SKM-1 (cell line): ENCODE results near the gene HS6ST2.

ENCODE experiments used
- DNase-seq: peaks from one replicate; lab custom pipeline; 2025; ENCODE audit not compliant: unreplicated experiment; lab: John Stamatoyannopoulos, UW

The HS6ST2 gene

DNA sequence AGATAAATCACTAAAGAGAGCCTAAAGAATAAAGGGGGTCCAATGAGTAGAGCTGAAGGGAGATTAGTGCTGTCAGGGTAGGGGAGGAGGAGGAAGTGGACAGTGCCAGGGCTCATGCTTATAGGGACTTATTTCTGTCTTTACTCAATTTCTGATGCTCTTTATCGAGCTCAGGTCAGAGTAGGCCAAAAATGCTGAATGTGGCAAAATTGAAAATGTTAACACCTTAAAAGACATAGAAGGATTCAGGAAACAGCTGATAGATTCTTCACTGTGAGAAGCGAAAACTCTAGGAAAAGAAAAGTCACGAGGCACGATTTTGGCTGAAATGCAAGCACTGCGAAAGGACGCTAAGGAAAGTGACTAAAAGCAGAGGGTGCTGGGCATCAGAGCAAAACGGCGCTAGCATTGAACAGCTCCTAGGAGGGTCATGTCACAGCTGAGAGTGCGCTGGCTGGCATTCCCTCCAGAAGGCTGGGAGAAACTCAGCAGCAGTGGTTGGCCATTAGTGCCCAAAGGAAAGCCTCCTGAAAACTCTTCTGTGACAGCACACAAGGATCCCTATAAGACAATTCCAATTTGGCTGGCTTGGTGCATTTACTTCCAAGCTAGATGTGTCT, 150.9 kb downstream of the HS6ST2 start:
- no peak for DNase-seq

DNA sequence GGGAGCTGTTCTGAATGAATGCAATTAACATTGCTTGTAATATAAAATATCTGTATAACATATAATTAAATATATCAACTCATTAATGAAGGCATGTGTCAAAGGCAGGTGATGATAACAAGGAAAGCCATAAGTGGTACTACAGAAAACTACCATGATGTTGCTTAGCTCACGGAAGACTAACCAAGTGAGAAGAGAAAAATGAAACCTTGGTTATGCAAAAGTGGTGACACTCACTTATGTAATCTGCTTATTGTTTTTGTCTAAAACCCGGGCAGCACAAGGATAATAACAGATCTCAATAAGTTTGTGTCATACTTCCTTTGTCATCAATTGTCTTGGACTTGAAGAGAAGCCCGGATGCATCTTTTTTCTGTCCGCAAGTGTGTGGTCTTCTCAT, 156.4 kb downstream of the HS6ST2 start:
- no peak for DNase-seq

DNA sequence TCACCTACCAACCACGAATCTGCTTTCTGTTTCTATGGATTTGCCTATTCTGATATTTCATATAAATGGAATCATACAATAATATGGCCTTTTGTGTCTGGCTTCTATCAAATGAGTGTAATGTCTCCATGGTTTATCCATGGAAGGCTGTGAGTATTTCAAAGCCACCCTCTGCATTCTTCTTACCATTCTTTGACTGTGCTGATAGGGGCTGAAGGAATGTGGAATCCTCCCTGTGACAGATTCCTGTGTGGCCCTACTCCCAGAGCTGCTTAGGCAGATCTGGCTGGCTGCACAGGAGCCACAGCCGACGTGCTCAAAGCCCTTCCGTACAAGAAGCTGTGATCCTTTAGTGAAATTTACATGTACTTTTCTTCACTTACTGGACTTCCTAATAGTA, 163.2 kb downstream of the HS6ST2 start:
- DNase-seq, result no peak

DNA sequence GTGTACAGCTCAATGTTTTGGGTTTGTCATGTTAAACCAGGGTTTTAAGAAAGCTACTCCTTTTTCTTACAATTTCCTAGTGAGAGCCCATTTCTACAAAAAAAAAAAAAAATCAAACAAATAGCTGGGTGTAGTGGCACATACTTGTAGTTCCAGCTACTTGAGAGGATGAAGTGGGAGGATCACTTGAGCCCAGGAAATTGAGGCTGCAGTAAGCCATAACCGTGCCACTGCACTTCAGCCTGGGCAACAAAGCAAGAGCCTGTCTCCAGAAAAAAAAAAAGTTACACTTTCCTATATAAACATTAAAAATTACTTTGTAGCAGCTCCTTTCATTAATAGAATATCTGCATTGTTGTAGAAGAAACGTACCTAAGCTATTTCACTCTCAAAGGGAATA, 166.7 kb downstream of the HS6ST2 start:
- no peak for DNase-seq

DNA sequence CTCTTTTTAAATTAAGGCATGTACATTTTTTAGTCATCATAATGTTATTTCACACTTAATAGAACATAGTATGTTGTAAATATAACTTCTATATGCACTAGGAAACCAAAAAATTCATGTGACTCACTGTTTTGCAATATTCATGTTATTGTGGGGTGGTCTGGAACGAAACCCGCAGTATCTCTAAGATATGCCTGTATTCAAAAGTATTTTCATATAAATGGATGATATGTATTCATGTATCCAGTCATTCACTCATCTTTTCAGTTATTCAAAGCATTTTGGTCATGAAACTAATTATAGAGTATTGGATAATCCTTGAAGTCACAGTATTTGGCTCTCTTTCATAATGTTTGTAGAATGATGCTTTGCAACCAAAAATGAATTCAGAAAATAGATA, 168.1 kb downstream of the HS6ST2 start:
- no peak for DNase-seq

DNA sequence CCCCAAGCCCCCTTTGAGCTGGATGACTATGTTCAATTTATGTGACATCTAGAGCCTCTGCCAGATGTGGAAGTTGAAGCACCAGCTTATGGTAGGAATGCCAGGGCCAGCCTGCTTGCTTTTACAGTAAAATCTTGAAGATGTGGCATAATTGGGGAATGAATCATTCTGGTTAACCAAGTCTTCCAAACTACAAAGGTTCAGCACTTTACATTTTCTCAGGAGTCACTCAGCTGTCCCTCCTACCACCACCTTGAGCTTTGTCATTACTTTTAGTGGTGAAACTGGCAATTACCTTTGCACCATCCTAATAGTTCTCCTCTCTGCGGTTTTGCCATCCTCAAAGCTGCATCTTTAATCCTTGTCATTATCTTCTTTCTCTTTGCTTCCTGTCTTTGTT, 172.2 kb downstream of the HS6ST2 start:
- no peak for DNase-seq

DNA sequence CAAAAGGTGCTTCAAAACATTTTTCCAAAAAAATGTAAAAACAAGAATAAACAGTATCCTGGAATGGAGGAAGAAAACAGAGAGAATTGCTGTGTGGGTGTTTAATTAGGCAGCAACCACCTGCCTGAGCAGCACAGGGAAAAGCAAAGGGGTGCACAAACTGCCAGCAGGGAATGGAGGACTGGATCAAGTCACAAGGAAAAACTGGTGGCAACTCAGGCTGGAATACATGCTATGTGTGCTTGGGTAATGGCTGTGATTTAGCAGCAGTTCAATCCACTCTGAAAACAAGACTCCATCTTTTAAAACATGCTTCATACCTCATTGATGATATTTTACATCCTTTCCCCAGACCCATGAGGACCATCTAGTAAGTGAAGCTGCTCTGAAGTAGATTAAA, 179.5 kb downstream of the HS6ST2 start:
- no peak for DNase-seq

DNA sequence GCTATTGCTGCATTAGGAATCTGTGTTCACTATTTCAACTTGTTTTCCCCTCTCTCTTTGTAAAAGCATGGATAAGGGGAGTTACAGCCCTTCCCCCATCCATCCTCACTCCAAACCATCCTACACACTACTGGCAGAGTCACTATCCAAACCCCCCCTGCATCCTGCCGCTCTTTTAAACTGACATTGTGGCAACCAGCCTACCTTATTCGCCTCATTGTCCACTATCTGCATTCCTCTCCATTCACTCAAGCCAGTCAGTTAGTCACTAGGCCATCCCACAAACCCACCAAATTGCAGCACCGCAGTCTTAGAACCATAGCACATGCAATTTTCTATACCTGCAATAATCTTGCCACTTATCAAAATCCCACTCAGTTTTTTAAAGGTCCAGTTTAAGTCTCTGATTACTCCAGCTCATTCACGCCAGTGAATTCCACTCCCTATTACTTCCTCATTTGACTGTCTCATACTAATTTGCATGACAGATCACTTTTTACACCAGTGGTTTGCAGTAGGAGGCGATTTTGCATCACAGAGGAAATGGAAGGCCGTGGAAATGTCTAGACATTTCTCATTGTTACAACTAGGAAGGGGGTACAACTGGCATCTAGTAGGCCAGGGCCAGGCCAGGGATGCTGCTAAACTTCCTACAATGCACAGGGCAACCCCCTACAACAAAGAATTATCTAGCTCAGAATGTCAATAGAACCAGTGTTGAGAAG, 181.8 kb downstream of the HS6ST2 start:
- DNase-seq, result peak; percentile 14

DNA sequence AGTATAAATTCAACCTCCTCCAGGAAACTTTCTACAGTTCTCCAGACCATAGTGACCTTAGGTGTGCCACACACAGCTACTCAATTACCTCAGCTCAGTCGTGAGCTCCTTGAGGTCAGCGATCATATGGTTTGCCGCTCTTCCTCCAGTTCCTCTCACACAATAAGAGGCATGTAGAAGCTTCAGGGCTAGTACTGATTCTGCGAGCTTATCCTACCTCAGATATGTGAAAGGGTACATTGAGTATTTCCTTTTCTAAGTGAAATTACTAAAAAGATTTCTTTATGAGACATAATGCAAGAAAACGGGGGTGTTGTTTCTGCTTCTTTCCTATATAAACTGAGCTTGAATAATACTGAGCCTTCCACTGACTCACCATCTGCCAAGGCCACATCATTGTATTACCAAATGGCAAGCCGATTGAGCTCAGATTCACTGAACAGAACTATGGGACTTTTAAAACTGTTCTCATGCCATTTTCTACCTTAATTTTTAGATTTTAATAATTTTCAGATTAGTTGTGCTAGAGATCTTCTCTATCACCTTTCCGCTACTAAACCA, 183.1 kb downstream of the HS6ST2 start:
- no peak for DNase-seq

DNA sequence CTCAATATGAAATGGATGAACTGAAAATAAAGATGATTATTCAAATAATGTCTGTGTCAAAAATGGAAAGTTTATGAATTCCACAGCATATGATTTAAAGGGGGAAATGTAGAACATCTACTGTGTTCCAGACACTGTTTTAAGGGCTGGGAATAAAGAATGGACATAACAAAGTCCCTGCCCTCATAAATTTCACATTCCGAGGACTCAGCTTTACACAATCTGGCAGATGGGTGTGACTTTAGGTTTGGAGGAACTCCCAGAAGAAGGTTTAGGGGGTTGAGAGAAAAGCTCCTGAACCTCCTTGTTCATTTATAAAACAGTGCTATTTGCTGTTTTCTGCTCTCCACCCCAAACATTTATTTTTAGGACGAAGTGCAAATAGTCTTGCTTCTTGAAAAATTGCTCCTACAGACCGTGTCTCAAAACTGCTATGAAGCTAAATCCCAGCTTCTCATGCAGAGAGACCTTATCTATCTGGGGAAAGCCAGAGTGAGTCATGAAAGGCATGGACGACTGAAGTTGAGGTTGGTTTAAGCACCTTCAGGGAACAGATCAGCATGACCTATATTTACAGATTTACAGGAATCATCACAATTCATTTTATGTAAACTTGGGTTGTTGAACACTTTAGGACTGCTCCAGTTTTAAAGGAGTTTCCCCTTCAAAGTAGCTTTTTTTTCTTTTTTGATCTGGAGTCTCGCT, 184.3 kb downstream of the HS6ST2 start:
- DNase-seq, result no peak

DNA sequence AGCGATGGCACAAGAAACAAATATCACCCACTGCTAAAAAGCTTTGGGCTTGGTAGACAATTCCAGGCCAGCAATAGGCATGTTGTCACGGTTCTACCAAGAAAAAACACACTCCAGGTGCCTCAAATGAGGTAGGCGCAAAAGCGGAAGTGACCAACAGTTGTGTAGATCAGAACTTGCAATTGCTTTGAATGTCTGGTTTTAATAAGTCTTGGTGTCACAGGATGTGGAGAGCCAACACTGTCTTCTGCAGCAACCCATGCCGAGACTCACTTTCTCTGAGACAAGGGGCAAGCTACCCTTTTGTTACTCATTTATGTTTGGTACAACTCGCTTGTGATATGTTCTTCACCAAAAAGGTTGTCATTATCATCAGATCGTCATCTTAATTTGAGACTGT, 188.8 kb downstream of the HS6ST2 start:
- DNase-seq, result no peak

DNA sequence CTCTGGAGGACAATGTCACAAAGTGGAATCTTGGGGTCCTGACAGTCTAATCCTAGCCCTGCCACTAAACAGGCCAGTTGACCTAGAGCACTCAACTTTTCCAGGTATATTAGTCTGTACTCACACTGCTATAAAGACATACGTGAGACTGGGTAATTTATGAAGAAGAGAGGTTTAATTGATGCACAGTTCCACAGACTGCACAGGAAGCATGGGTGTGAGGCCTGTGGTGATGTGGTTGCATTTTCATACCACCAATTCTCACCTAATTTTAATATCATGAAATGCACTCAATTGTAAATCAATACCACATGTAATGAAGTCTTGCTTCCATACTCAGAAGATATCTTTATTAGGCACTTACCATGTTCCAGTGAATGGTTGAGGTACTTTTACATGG, 192.0 kb downstream of the HS6ST2 start:
- no peak for DNase-seq

DNA sequence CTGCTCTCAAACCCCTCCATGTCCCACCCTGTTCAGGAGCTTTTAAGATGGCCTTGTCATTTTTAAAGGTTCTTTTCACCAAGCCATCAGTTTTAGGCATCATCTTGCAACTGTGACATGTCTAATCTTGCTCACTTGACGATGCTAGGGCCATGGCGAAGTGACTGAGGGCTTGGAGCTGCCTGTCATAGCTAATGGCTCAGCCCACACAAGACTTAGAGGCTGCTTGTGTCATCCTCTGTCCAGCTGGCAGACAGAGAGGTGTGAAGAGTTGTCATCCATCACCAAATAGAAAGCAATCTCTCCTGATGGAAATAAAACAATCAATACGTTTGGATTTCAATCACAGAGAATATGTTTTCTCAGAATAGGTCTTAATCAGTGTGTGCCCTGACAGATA, 194.9 kb downstream of the HS6ST2 start:
- no peak for DNase-seq

DNA sequence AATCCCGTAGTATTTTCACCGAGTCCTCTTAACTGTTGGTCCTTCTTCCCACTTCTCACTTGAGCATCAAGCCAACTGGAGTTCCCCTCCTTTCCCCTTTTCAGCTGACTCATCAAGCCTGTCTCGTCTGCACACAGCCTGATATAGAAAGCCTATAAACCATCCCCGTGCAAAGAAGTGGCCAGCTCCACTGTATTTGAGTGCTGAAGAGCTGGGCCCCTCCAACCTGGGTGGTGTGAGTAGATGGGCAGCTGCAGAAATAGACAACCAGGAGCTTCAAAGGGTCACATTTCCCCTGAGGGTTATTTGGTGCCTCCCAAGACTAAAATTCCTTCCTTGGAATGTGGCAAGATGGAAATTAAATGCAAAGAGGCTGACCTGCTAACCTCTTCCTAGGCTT, 199.7 kb downstream of the HS6ST2 start:
- no peak for DNase-seq

DNA sequence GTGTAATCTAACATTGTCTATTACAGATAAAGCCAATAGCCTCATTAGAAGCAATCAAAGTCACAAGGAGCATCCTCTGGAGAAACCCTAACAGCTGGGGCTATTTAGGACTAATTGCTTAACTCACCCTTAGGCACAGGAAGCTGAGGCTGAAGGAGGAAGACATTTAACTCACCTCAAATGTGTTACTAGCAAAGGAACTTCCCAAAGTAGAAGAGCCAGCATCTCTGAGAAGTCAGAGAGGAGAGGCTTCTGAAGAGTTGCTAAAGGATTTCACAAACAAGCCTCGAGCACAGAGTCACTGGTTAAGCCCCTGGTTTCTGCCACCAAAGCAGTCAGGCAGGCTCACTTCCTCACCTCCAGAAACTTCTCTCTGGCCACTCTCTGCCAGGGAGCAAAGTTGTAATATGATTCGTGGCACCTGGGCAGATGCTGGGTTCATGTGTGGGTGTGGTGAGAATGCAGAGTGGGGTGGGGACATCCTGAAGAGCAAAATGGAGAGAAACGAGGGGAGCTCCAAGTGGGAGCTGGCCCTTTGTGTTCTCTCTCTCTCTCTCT, 201.3 kb downstream of the HS6ST2 start:
- peak; percentile 23 for DNase-seq

DNA sequence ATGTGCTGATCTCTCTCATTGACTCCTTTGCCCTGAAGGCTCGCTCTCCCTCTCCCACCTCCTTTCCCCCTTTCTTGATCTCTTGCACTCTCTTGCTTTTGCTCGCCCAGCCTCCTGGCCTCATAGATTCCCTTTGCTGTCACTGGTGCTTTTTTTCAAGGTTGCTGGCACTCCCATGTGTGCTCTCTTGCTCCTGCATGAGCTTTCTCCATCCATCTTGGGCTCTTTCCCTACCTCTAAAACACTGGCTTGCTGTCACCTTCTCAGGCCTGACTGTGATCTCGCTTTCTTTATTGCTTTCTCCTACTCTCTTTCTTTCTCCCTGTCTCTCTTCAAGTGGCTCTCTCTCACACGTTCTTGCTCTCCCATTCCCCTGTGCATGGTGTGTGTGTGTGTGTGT, 202.0 kb downstream of the HS6ST2 start:
- DNase-seq, result no peak

DNA sequence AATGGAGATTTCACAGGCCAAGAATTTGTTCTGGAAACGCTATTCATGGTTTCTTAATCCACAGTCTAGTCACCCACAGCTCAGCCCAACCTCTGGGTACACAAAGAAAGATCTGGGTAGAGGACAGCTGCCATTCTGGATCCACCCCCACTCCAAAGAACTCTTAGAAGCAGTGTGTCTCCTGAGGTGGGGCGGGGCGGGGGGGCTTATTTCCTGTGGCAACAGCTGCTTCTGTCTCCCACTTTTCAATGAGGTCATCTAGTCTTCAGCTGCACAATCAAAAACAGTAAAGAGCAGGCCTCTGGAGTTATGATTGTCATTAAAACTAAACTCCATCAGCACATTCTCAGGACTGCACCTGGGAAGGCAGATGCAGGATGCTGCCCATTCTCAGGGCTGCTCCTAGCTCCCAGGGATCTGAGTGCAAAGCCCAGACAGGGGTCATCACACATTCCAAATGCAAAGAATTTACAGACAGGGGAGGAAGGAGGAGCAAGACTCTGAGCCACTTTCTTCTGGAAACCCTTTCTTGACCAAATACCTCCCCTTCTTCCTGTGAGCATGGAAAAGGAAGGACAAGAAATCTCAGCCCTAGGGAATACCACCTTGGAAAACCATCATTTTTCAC, 207.3 kb downstream of the HS6ST2 start:
- DNase-seq, result no peak

DNA sequence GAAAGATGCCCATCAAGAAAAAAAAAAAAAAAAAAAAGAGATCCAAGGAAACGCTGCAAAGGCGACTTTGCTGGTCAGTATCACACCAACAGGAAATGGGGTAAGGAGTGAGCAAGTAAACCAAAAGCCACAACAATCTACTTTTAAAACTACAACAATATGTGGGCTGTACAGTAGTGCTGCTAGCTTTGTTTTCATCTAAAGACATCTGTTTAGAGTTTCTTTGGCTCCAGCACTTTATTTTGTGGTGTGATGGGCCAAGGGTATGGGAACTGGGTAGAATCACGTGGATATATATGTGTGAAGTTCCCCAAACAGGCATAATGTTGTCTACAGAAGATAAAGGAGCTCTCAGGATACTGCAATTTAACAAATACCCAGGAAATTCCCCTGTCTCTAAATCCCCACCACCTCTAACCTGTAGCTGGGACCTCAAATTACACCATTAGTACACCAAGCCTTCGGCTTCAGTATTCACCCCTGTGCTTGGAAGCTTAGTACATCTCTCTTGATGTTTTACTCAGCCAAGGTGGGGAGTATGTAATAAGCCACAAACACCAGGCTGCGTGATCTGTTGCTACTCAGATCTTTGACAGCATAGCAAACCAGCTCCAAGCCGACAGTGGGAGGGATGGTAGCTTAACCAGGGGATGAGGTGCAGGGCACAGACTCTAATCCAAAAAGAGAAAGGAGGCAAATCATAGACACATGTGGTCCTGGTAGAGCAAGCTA, 207.9 kb downstream of the HS6ST2 start:
- no peak for DNase-seq

DNA sequence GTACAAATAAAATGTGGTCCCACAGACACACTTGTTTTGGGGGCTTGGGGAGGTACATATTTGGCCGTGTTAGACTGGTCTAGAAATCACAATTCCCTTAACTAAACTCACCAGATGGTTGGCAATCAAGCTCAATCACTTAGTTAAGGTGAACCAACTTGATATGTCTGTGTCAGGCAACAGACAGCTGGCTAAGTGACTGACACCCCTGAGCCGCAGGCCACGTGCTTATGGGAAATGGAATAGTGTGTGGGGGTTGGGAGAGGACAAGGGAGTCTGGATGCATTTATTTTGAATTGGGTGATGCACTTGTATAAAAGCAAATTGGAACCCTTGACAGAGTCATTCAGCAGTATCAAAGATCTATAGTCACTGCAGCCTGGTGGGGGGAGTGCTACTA, 209.0 kb downstream of the HS6ST2 start:
- no peak for DNase-seq

DNA sequence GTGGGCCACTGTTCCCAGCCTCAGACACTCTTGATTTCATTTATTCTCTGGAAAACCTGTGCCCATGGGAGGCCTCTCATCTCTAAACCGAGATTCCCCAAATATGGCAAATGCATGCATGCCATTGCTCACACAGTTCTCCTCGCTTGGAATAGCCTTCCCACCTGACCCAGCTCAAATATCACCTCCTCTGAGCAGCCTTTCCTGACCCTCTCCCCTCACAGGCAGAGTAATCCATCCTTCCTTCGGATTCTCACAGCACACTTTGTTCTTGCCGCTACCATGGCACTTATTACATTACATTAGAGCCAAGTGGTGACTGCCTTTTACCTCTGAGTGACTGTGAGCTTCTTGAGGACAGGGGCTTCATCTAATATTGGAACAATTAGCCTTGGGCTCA, 209.5 kb downstream of the HS6ST2 start:
- no peak for DNase-seq

DNA sequence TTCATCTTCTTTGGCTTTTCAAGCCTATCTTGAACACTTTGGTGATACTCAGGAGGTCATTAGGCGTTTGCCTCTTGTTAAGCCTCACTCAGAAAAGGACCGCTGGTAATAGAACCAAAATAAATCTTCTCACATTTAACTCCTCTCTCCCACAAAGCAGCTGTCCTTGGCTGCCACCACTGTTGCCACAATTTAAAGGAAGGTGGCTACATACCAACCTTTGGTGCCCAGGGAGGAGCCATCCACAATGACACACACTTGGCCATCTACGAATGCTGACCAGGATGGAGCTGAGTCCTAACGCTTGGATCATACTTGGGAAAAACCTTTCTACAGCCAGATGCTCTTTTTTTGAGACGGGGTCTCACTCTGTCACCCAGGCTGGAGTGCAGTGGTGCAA, 210.2 kb downstream of the HS6ST2 start:
- DNase-seq, result no peak
